Cerebellar nuclear complex (tissue), 1 donor: ENCODE data around the gene SLAMF7.

ENCODE experiments used
- DNase-seq, 2 experiments: peaks; one replicate each; lab custom pipeline; 2025; lab: John Stamatoyannopoulos, UW

The SLAMF7 gene

DNA sequence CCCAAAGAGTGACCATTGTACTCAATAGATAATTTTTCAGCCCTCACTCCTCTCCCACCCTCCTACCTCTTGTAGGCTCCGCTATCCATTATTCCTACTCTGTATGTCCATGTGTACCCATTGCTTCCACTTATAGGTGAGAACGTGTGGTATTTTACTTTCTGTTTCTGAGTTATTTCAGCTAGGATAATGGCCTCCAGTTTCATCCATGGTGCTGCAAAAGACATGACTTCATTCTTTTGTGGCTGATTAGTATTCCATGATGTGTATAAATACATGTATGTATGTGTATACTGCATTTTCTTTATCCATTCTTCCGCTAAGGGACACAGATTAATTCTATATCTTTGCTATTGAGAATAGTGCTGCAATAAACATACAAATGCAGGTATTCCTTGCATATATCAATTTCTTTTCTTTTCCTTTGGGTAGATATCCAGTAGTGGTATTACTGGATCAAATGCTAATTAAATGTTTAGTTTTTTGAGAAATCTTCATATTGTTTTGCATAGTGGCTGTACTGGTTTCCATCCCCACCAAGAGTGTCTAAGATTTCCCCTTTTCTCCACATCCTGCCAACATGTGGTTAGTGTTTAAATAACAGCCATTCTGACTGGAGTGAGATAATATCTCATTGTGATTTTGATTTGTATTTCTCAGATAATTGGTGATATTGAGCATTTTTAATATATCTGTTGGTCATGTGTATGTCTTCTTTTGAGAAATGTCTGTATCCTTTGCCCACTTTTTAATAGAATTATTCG, 61.8 kb downstream of the SLAMF7 start:
- DNase-seq: no peak

DNA sequence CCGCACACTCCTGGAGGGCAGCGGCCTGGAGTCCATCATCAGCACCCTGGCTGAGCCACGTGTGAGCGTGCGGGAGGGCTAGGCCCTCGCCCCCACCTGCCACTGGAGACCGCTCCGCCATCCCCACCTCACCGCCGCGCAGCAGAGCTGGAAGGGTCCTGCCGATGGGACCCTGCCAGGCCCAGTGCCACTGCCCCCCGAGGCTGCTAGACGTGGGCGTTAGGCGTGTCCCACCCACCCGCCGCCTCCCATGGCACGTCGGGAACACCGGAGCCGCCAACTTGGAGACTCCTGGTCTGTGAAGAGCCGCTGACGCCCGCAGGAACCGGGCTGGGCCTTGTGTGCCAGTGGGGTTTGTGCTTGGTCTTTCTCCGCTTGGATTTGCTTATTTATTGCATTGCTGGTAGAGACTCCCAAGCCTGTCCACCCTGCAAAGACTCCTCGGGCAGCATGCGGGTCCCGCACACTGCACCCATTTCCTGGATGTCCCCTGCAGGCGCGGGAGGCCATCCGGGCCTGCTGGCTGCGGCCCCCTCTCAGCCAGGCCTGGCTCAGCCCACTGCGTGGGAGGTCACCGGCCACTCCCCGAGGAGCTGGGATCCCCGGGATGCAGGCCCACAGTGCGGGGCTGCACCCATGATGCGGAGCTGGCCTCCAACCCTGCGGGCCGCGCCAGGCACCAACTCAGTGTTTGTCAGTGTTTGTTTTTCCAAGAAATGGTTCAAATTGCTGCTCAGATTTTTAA, 63.0 kb downstream of the SLAMF7 start:
- DNase-seq: no peak
